Uterus (tissue), 2 donors: Measurements from ENCODE around the gene ARID1B.

Experiments
- CTCF ChIP-seq, 4 experiments: fragments of 200-600 bp in 2 of 4; fragments of 450-650 bp in 2 of 4; sonication (generic) in 2 of 4; IDR thresholded peaks; one replicate each; pipeline ENCODE4 v1.5.1; 2016 to 2019; ENCODE audit warnings: antibody characterized with exemption in 4 of 4, mild to moderate bottlenecking in 2 of 4, moderate library complexity in 1 of 4
- POLR2A ChIP-seq, 2 donors: fragments of 450-650 bp; IDR thresholded peaks; one replicate each; pipeline ENCODE4 v1.6.1; 2016; ENCODE audit warnings: antibody characterized with exemption in 2 of 2, mild to moderate bottlenecking in 1 of 2, moderate library complexity in 1 of 2

- TF ChIP-seq CTCF (IDR thresholded peaks at IDR 0.05) (no peak), POLR2A (IDR thresholded peaks at IDR 0.05) (no peak)
Observed at GRCh38 chr6:156867121-156867520, 89.9 kb downstream of the ARID1B start.
